Mucosa of descending colon (tissue), 3 donors: ENCODE results near the gene WDR1. TPM values are rescaled to one million over a fixed set of nuclear protein-coding genes. Genes with fewer than 3 reads are reported as not detected.

Experiments
- ATAC-seq: fragments of 200-7000 bp; cut with Tn5 transposase; one replicate; pipeline ENCODE4 v1.9.1; 2020; ENCODE audit warnings: mild to moderate bottlenecking, moderate library complexity
- DNase-seq, 3 donors: peaks; one replicate each; pipeline ENCODE4 v3.0.0-alpha.2; 2020
- H3K36me3 ChIP-seq: fragments of 200-600 bp; one replicate; pipeline ENCODE4 v1.8.0; 2021; ENCODE audit warnings: low read depth, mild to moderate bottlenecking
- H3K4me1 ChIP-seq: fragments of 200-600 bp; one replicate; pipeline ENCODE4 v1.8.0; 2021; ENCODE audit warnings: low read depth, mild to moderate bottlenecking
- H3K4me3 ChIP-seq: fragments of 200-600 bp; one replicate; pipeline ENCODE4 v1.8.0; 2021; ENCODE audit warnings: mild to moderate bottlenecking
- H3K9me3 ChIP-seq: fragments of 200-600 bp; one replicate; pipeline ENCODE4 v1.8.0; 2021; ENCODE audit warnings: mild to moderate bottlenecking
- CTCF ChIP-seq: fragments of 200-600 bp; IDR thresholded peaks from one replicate; pipeline ENCODE4 v1.8.0; 2022; ENCODE audit warnings: antibody characterized with exemption, mild to moderate bottlenecking
- intact Hi-C, 2 donors: fragments of 100-400 bp; cut with DNase I in 1 of 2; cut with micrococcal nuclease in 1 of 2; formaldehyde crosslinking; loops; one replicate each; pipeline versions ENCODE4 v1.11.0 to v1.11.1; 2022; cut with DNase I, micrococcal nuclease
- total RNA-seq, 3 donors: library from RNA; stranded (reverse); fragmentation: NEBNext Ultra II Directional in 2 of 3; extraction: Animal tissue kit (Norgen Biotek cat#: 25700) in 2 of 3; gene quantifications; one replicate each; pipeline versions ENCODE4 v1.2.1 to v1.2.4, GENCODE V29; 2021 to 2023
- donor health status: DM: no; HTN: no; CAD: no; lungs with moderate emphysema.
- donor health status: DM: no; HTN: no; CAD: no.
- donor health status: DM: no; HTN: yes; CAD: no.

Gene WDR1
- total RNA-seq, 3 donors from 2014 or later, result 366 to 467 (median 380) TPM

- Histone ChIP-seq H3K36me3 (no peaks in the 10 kb centered on the region), H3K4me3 (no peak overlapping the region), H3K4me1 (peaks cover 2% of the 10 kb centered on the region), H3K9me3 (no peaks in the 10 kb centered on the region)
- intact Hi-C loops, result no loop called here
- no peak for ATAC-seq
- no peak for DNase-seq
- TF ChIP-seq CTCF, result no peak
Measured at GRCh38 chr4:10154241-10154640, 37.6 kb upstream of the WDR1 start.

GRCh38 chr4:10153161-10153560 lies 36.6 kb upstream of the WDR1 start:
- Histone ChIP-seq H3K4me3 (no peak overlapping the region), H3K9me3 (no peaks in the 10 kb centered on the region), H3K4me1 (peaks cover under 1% of the 10 kb centered on the region), H3K36me3 (no peaks in the 10 kb centered on the region)
- DNase-seq (no peak), ATAC-seq (no peak)
- TF ChIP-seq CTCF, result no peak
- intact Hi-C loops, result no loop called here

- DNase-seq, result no peak
- H3K36me3 ChIP-seq, result no peaks in the 10 kb centered on the region
- H3K4me3 ChIP-seq, result no peak overlapping the region
- no peaks in the 10 kb centered on the region for H3K4me1 ChIP-seq
- H3K9me3 ChIP-seq, result no peaks in the 10 kb centered on the region
- ATAC-seq, result no peak
- intact Hi-C loops, result no loop called here
- TF ChIP-seq CTCF, result no peak
Measured at GRCh38 chr4:10151182-10151581, 34.6 kb upstream of the WDR1 start.

GRCh38 chr4:10144966-10145365 lies 28.4 kb upstream of the WDR1 start:
- intact Hi-C loops, result no loop called here
- peaks cover 6% of the 10 kb centered on the region for H3K4me1 ChIP-seq

GRCh38 chr4:10144479-10144878 lies 27.9 kb upstream of the WDR1 start:
- H3K4me3 ChIP-seq, result no peak overlapping the region
- no peaks in the 10 kb centered on the region for H3K9me3 ChIP-seq
- DNase-seq, result no peak
- ATAC-seq, result no peak
- TF ChIP-seq CTCF, result no peak
- peaks cover 6% of the 10 kb centered on the region for H3K4me1 ChIP-seq
- intact Hi-C loops, result no loop called here
- no peaks in the 10 kb centered on the region for H3K36me3 ChIP-seq

More at GRCh38 chr4:10144966-10145365, 28.4 kb upstream of the WDR1 start:
- DNase-seq (no peak), ATAC-seq (no peak)
- H3K4me3 ChIP-seq, result no peak overlapping the region
- TF ChIP-seq CTCF, result no peak
- H3K36me3 ChIP-seq, result no peaks in the 10 kb centered on the region
- no peaks in the 10 kb centered on the region for H3K9me3 ChIP-seq

- no peak for ATAC-seq
- Histone ChIP-seq H3K4me3 (no peak overlapping the region), H3K36me3 (no peaks in the 10 kb centered on the region), H3K4me1 (peaks cover 6% of the 10 kb centered on the region), H3K9me3 (no peaks in the 10 kb centered on the region)
- intact Hi-C loops, result no loop called here
- no peak for TF ChIP-seq CTCF
- no peak for DNase-seq
Measured at GRCh38 chr4:10143171-10143570, 26.6 kb upstream of the WDR1 start.
